GM12878 (cell line): Measurements from ENCODE around the gene CDC42BPB. TPM values are rescaled to one million over a fixed set of nuclear protein-coding genes. Genes with fewer than 3 reads are reported as not detected.

Experiments used
- ATAC-seq: fragments of 200-7000 bp; cut with Tn5 transposase; 3 replicates; pipeline ENCODE4 v1.9.1; 2020; ENCODE audit warnings: mild to moderate bottlenecking, moderate library complexity
- BruUV-seq: library from RNA; stranded (reverse); fragments of 400-500 nt; replicated peaks from 2 replicates; lab custom pipeline; 2021; lab: Mats Ljungman, UMichigan
- CTCF ChIA-PET: fragments of 300-600 bp; sonication (Branson Sonifier 250); formaldehyde crosslinking; extraction: SDS; loops from one replicate; lab custom pipeline; 2021; ENCODE audit warnings: inconsistent platforms; lab: Yijun Ruan, JAX
- POLR2A ChIA-PET: fragments of 350-600 bp; formaldehyde crosslinking; extraction: SDS; loops from one replicate; lab custom pipeline; 2021; ENCODE audit warnings: inconsistent platforms; lab: Charles Lee
- RAD21 ChIA-PET: fragments of 300-600 bp; sonication (Branson Sonifier 250); formaldehyde crosslinking; loops from one replicate; lab custom pipeline; 2023; ENCODE audit warnings: antibody characterized with exemption; ENCODE audit not compliant: unreplicated experiment; lab: Charles Lee
- SMC1A ChIA-PET: fragments of 300-600 bp; sonication (Branson Sonifier 250); formaldehyde crosslinking; loops from one replicate; lab custom pipeline; 2023; ENCODE audit not compliant: unreplicated experiment, uncharacterized antibody; lab: Charles Lee
- DNase-seq: peaks from one replicate; pipeline ENCODE4 v3.0.0-alpha.2; 2011; ENCODE audit warnings: low read depth, low spot score
- FAIRE-seq: peaks from 3 replicates; lab custom pipeline; 2011; peaks lifted over from hg19 to GRCh38; lab: Jason Lieb, UNC
- H2AFZ ChIP-seq: 2 replicates; pipeline ENCODE4 v1.6.0; 2011; ENCODE audit warnings: low read depth, low read length, control low read depth; ENCODE audit not compliant: control insufficient read depth
- H3K27ac ChIP-seq: 2 replicates; pipeline ENCODE4 v1.5.1; 2011; ENCODE audit warnings: control low read depth; ENCODE audit not compliant: control insufficient read depth, insufficient read depth
- H3K27me3 ChIP-seq, 2 experiments: replicated peaks in 1 of 2; 2 replicates each; pipeline versions ENCODE4 v1.6.0 to v1.6.1; 2011; ENCODE audit warnings: low read length in 1 of 2; ENCODE audit not compliant: control insufficient read depth in 2 of 2, insufficient read depth in 2 of 2
- H3K36me3 ChIP-seq, 2 experiments: 2 replicates each; pipeline ENCODE4 v1.5.1; 2011; ENCODE audit warnings: low read length in 1 of 2; ENCODE audit not compliant: control insufficient read depth in 2 of 2, insufficient read depth in 2 of 2
- H3K4me1 ChIP-seq: 2 replicates; pipeline ENCODE4 v1.6.1; 2011; ENCODE audit warnings: mild to moderate bottlenecking, low read length, moderate library complexity, mixed read lengths; ENCODE audit not compliant: control insufficient read depth, insufficient read depth
- H3K4me2 ChIP-seq: 2 replicates; pipeline ENCODE4 v1.6.0; 2011; ENCODE audit warnings: control low read depth; ENCODE audit not compliant: control insufficient read depth, insufficient read depth
- H3K4me3 ChIP-seq: fragments of 200-600 bp; sonication (generic); 2 replicates; pipeline ENCODE4 v1.5.1; 2016
- H3K79me2 ChIP-seq: 2 replicates; pipeline ENCODE4 v1.6.0; 2011; ENCODE audit warnings: low read length; ENCODE audit not compliant: control insufficient read depth, insufficient read depth
- H3K9ac ChIP-seq: 2 replicates; pipeline ENCODE4 v1.8.0; 2011; ENCODE audit warnings: low read length, control low read depth, mixed read lengths; ENCODE audit not compliant: control insufficient read depth, insufficient read depth
- H3K9me3 ChIP-seq: replicated peaks from 3 replicates; pipeline ENCODE4 v1.5.1; 2011; ENCODE audit warnings: mild to moderate bottlenecking, low read length; ENCODE audit not compliant: control insufficient read depth, insufficient read depth
- H4K20me1 ChIP-seq: 2 replicates; pipeline ENCODE4 v1.6.0; 2011; ENCODE audit not compliant: control insufficient read depth, insufficient read depth
- CBX5 ChIP-seq: sonication (generic); IDR thresholded peaks from 2 replicates; pipeline ENCODE4 v1.6.1; 2016; ENCODE audit warnings: low read depth, moderate library complexity, mild to moderate bottlenecking, inconsistent platforms
- FOXM1 ChIP-seq: IDR thresholded peaks from 2 replicates; pipeline ENCODE4 v1.6.1; 2012; ENCODE audit warnings: low read depth, mild to moderate bottlenecking, inconsistent platforms, low read length, moderate library complexity
- ZNF207 ChIP-seq: fragments of 450-650 bp; IDR thresholded peaks from 2 replicates; pipeline ENCODE4 v1.6.1; 2014; ENCODE audit warnings: antibody characterized with exemption, mild to moderate bottlenecking, borderline replicate concordance
- WGBS: methylation state at CpG from one replicate; pipeline ENCODE4 v1.1.6; 2016; ENCODE audit warnings: low lambda C conversion rate; ENCODE audit not compliant: insufficient replicate concordance, insufficient coverage; ENCODE audit errors: missing lambda C conversion rate; 5-methylcytosine and 5-hydroxymethylcytosine counted together
- in situ Hi-C: fragments of 300-500 bp; cut with MboI; formaldehyde crosslinking; loops from 9 replicates; pipeline ENCODE4 v1.14.3; 2018; ENCODE audit warnings: mixed read lengths
- intact Hi-C: fragments of 100-400 bp; cut with micrococcal nuclease; formaldehyde crosslinking; loops from one replicate; pipeline ENCODE4 v1.14.2; 2022; ENCODE audit not compliant: unreplicated experiment
- polyA plus RNA-seq, 11 experiments: library from polyadenylated mRNA; depleted of rRNA in 4 of 11; unstranded in 6 of 11; stranded (reverse) in 5 of 11; fragments of >200 nt; fragmentation: Nextera tagmentation in 4 of 11; fragmentation: Illumina TruSeq in 1 of 11; extraction: Ambion mirVana in 4 of 11; extraction: Trizol in 1 of 11; gene quantifications; 1 replicate in 1 of 11; 2 replicates in 10 of 11; pipeline versions ENCODE4 v1.2.1 to v1.2.3, GENCODE V29; 2011 to 2016; ENCODE audit warnings: inconsistent platforms in 2 of 11, missing spikeins in 2 of 11, low read depth in 1 of 11
- total RNA-seq, 4 experiments: library from RNA; depleted of rRNA in 3 of 4; stranded (reverse); fragments of >200 nt in 3 of 4; fragmentation: Illumina TruSeq in 1 of 4; extraction: Trizol in 1 of 4; gene quantifications; 2 replicates each; pipeline versions ENCODE4 v1.2.1 to v1.2.3, GENCODE V29; 2013 to 2021
- TF ChIP-seq, protein P1 (sequence below): IDR thresholded peaks from 2 replicates; pipeline ENCODE4 v1.6.1; 2012; ENCODE audit warnings: low read depth, low read length, improper control_type of control experiment
- TF ChIP-seq, protein P2 (sequence below): fragments of 450-650 bp; IDR thresholded peaks from 2 replicates; pipeline ENCODE4 v1.6.1; 2017; ENCODE audit warnings: low read depth, mild to moderate bottlenecking, moderate library complexity

Gene CDC42BPB
- total and polyA plus RNA-seq, 10 of the 15 experiments (the other 5 are each of a cell fraction or from before 2014, with no cell fraction given) = 0.42 to 22.1 (median 13.3) TPM

DNA sequence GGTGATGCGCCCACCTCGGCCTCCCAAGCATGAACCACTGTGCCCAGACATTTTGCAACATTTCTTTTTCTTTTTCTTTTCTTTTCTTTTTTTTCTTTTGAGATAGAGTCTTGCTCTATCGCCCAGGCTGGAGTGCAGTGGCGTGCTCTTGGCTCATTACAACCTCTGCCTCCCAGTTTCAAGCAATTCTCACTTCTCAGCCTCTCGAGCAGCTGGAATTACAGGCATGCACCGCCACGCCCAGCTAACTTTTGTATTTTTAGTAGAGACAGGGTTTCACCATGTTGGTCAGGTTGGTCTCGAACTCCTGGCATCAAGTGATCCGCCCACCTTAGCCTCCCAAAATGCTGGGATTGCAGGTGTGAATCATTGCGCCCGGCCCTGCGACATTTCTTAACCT lies 7.6 kb upstream of the CDC42BPB start:
- BruUV-seq = no TSS peak
- no peak overlapping the region for H3K4me3 ChIP-seq
- intact Hi-C loops = no loop called here
- DNase-seq (no peak), ATAC-seq (no peak), FAIRE-seq (no peak)
- TF ChIP-seq, protein P1, sequence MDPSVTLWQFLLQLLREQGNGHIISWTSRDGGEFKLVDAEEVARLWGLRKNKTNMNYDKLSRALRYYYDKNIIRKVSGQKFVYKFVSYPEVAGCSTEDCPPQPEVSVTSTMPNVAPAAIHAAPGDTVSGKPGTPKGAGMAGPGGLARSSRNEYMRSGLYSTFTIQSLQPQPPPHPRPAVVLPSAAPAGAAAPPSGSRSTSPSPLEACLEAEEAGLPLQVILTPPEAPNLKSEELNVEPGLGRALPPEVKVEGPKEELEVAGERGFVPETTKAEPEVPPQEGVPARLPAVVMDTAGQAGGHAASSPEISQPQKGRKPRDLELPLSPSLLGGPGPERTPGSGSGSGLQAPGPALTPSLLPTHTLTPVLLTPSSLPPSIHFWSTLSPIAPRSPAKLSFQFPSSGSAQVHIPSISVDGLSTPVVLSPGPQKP = no peak
- TF ChIP-seq CBX5 = no peak
- TF ChIP-seq, protein P2, sequence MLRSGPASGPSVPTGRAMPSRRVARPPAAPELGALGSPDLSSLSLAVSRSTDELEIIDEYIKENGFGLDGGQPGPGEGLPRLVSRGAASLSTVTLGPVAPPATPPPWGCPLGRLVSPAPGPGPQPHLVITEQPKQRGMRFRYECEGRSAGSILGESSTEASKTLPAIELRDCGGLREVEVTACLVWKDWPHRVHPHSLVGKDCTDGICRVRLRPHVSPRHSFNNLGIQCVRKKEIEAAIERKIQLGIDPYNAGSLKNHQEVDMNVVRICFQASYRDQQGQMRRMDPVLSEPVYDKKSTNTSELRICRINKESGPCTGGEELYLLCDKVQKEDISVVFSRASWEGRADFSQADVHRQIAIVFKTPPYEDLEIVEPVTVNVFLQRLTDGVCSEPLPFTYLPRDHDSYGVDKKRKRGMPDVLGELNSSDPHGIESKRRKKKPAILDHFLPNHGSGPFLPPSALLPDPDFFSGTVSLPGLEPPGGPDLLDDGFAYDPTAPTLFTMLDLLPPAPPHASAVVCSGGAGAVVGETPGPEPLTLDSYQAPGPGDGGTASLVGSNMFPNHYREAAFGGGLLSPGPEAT = no peak
- no peak for TF ChIP-seq ZNF207
- no peak for TF ChIP-seq FOXM1
- no peak overlapping the region for H3K27ac ChIP-seq
- in situ Hi-C loops = no loop called here
- ChIA-PET POLR2A (no interaction called here), SMC1A (interaction anchor here (1.2 kb wide), 1 partner anchor 10 kb away, joined by 3 read pairs; no protein-coding TSS in a partner anchor), CTCF (no interaction called here), RAD21 (no interaction called here)
- no peaks in the 10 kb centered on the region for H3K36me3 ChIP-seq
- H3K4me1 ChIP-seq = no peaks in the 10 kb centered on the region
- no peaks in the 10 kb centered on the region for H4K20me1 ChIP-seq
- no peak overlapping the region for H2AFZ ChIP-seq
- WGBS = 59% methylated on average over 12 of the region's 12 CpGs
- H3K27me3 ChIP-seq = no peaks in the 10 kb centered on the region; a peak in 1 of 4 replicates
- H3K9ac ChIP-seq = no peak overlapping the region
- no peak overlapping the region for H3K4me2 ChIP-seq
- H3K79me2 ChIP-seq = no peaks in the 10 kb centered on the region
- no peaks in the 10 kb centered on the region for H3K9me3 ChIP-seq
